PFSK-1 (cell line): ENCODE measurements around the gene TTLL6.

Experiments
- FOXP2 ChIP-seq: optimal IDR thresholded peaks from 2 replicates; pipeline ENCODE3; 2011; ENCODE audit warnings: borderline replicate concordance, control low read depth, inconsistent platforms; ENCODE audit not compliant: insufficient read depth; ENCODE audit errors: extremely low read length, extremely low read depth
- POLR2AphosphoS5 ChIP-seq: IDR thresholded peaks from 2 replicates; pipeline ENCODE4 v1.6.1; 2012; ENCODE audit warnings: low read depth, mild to moderate bottlenecking, control low read depth, low read length, moderate library complexity
- REST ChIP-seq, 2 experiments: IDR thresholded peaks; 2 replicates each; pipeline versions ENCODE4 v1.6.1 to v1.8.0; 2011 to 2012; ENCODE audit warnings: low read depth in 2 of 2, low read length in 2 of 2, control low read depth in 1 of 2, inconsistent platforms in 1 of 2, mild to moderate bottlenecking in 1 of 2, moderate library complexity in 1 of 2; ENCODE audit not compliant: insufficient read depth in 1 of 2
- SIN3A ChIP-seq: IDR thresholded peaks from 2 replicates; pipeline ENCODE4 v1.6.1; 2012; ENCODE audit warnings: mild to moderate bottlenecking, low read length, moderate library complexity, borderline replicate concordance; ENCODE audit not compliant: insufficient read depth
- TAF1 ChIP-seq: IDR thresholded peaks from 2 replicates; pipeline ENCODE4 v1.6.1; 2012; ENCODE audit warnings: low read length, control low read depth, borderline replicate concordance; ENCODE audit not compliant: insufficient read depth

GRCh38 chr17:48733632-48734328 is 83.2 kb downstream of the TTLL6 start:
- TF ChIP-seq SIN3A (no peak), POLR2AphosphoS5 (no peak), REST (IDR thresholded peaks at IDR 0.05; ENCODE audit: insufficient read depth in 1 of 2, low read depth in 2 of 2, low read length in 2 of 2) (no peak), TAF1 (no peak), FOXP2 (no peak)
